AG08396 (cell line): ENCODE data around the gene PBOV1.

Source experiments
- DNase-seq: peaks from one replicate; pipeline ENCODE4 v3.0.0; 2012; ENCODE audit warnings: low spot score, mixed read lengths

The PBOV1 gene

DNA sequence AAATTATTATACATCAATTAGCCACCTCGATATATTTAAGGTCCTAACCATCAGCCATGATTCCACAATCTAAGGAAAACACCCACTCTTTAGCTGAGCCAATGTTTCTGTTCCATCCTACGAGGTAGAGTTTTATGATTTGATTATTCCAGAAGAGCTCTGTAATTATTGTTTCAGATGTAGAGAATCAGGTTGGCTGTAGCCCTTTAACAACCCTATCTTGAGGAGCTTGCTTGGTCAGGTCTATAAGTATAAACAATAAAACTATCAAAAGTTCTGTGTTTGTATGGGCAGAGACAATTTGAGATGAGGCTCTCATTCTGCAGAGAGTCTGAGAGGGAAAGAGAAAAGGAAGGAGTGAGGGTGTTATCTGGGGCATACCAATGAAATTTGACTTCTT lies at the start of gene PBOV1:
TSS of gene PBOV1 (minus strand) at position 43 of the 400 bp plus-strand sequence. CDS start 96 bp downstream, outside the sequence.
- DNase-seq = no peak

DNA sequence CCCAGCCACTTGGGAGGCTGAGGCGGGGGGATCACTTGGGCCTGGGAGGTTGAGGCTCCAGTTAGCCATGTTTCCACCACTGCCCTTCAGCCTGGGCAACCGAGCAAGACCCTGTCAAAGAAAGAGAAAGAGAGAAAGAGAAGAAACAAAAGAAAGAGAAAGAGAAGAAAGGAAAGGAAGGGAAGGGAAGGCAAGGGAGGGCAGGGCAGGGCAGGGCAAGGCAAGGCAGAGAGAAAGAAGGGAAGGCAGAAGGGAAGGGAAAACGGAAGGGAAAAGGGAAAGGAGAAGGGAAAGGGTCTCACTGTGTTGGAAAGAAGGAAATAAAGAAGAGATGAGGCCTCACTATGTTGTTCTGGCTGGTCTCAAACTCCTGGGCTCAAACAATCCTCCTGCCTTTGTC lies 47.8 kb upstream of the PBOV1 start:
- no peak for DNase-seq

DNA sequence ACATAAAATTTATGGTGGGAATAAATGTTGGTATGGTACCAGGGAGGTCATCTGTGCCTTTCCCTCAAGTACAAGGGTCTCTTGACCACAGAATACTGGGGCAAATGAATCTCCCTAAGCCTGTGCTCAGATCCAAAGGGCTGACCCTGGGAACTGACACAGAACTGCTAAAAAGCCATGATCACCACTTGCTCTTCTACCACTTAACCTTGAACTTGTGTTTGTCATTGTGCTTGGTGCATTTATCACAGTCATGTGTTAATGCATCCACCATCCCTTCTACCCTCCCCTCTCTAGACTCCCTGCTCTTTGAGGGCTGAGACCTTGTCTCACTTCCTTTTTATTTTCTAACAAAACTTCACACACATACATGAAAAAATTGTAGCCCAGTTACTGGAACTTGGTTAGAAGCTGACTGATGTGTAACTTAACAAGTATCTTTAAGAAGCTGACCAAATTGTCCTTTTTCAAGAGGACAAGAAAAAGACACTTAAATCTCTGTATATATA lies 46.1 kb upstream of the PBOV1 start:
- DNase-seq = no peak

DNA sequence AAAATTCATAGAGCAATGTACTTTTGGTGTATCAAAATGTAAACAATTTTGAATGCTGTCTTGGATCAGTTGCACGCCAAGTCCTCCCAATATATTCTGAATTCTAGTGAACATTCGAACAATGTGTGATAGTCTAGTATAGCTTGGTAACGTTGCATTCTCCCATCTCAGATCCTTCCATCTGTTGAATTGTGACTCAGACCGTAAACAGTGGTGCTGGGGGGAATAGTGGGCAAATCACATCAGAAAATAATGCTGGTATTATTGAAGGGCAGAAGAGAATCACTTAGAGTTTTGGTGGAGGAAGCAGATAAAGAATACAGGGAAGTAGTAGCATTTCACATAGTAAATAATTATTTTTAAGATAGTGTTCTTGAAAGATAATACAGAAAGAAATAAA lies 45.7 kb upstream of the PBOV1 start:
- no peak for DNase-seq

DNA sequence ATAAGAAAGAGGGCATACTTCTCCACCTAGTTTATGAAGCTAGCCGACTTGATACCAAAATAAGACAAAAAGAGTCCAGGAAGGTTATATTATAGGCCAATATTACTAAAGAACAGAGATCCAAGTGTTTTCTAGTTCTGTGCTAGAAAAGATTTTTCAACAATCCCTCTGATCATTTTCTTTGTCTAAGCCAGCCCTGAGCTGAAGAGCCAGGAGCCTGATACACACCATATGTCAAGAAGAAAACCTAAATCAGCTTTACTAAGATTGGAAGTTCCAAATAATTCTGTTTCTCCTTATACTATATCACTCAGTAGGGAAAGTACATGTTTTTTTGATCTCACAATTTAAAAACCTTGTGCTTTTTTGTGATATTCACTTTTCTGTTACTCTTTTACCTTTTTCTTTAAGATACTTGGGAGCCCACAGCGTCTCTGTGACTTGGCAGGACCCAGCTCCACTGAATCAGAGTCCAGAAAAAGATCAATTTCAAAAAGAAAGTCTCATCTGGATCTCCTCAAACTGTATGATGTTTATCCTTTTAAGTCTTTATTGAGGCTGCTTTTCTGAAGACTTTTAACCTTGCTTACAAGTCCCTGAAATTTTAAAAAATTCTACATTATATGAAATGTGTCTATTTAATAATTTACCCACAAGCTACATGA lies 43.0 kb upstream of the PBOV1 start:
- no peak for DNase-seq

DNA sequence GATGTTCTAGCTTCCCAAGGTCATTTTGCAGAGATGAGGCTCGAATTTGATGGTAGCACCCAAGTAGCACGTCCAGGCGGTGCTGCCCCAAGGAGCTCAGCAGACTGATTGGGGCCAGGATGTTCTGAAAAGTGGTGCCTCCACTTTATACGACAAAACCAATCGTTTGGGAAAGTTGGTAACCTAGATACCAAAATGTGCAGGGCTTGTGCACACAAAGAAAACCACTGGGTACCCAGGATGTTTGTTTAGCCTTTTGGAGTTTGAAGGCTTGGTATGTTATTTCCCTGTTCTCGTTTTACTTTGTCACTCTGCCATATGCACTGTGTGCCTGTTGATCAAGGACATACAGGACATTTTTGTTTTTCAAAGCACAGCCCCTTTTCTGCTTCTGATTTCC lies 40.7 kb upstream of the PBOV1 start:
- DNase-seq = no peak

DNA sequence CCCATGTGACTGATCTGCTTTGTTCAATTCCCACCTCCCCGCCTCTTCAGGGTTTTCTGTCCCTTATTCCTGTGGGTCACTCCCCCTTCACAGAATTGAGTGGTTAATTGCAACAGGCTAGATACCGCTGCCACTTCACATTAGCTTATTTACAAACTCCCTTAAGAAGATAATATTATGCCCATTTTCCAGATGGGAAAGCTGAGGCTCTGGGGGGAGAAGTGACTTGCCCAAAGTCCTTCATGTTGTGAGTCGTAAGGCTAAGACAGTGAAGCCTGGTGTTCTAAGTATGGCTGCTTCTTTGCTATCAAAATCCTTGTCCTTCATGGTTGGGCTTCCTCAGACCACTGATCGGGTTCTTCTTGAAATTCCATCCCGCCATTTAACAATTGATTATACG lies 39.9 kb upstream of the PBOV1 start:
- no peak for DNase-seq

DNA sequence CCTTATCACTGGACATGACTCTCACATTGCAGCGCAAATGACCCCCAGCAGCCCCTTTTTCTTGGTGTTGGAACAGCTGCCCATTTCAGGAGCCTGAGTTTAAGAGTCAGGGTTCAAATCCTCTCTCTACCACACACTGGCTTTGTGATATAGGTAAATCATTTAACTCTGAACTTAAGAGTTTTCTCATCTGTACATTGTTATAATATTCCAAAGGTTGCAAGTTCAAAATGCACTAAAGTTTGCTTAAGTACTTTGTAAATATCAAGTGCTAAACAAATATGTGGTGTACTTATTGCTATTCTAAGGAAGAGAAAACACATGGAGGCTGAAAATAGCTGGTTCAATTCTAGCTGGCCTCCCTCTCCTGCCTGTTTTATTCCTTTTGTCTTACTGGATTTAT lies 39.3 kb upstream of the PBOV1 start:
- no peak for DNase-seq

DNA sequence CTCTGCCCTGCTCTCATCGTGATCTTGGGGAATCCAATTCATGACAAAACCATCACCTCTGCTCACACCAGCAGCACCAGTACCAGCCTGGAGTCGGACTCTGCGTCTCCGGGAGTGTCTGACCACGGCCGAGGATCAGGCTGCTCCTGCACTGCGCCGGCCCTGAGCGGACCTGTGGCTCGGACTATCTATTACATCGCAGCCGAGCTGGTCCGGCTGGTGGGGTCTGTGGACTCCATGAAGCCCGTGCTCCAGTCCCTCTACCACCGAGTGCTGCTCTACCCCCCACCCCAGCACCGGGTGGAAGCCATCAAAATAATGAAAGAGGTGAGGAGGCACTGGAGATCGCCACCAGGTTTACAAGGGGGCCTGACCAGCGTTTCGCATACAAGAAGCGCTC lies 37.2 kb upstream of the PBOV1 start:
- no peak for DNase-seq

DNA sequence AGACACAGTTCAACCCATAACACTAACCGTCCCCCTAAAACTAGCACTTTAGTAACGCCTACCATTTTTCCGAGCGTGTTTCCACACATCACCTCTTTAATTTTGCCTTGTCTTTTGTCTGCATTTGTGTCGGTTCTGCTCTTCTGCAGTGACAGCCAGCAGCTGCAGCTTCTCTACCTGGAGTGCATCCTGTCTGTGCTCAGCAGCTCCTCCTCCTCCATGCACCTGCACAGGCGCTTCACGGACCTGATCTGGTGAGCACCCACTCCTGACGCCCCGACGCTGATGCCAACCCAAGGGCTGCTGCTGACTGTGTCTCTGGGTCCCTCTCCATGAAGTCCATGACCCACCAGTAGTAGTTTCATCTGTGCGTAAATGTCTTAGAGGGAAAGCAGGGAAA lies 35.4 kb upstream of the PBOV1 start:
- DNase-seq = no peak

DNA sequence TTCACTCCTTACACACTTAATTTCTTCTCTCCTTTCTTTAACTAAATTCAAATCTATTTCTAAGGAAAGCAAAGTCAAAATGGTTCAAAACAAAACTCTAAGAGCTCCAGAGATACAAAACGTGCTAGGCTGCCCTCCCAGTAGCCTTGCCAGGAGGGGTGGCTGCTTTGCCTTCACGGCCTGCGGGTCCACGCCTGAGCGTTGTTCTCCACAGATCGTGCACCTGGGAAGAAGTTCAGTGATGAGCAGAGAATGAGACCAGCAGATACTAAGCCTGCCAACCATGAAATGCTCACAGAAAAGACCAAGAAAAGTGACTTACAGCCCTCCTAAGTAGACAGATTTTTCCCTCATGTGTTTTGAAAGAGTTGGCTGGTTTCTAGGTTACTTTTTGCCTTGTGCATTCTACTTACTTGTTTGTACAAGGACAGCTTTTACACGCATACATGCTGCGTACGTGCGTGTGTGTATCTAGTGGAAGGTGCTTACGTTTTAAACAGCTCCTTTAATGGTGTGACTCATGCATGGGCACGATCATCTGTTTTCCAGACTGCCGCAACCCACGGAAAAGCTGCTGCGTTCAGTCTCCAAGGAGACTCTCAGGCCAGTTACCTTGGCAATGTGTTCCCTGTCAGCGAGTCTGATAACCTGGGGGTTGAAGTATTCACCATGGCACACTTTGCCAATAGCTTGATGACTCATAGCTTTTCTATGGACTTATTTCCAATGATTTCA lies 32.4 kb upstream of the PBOV1 start:
- DNase-seq = peak; percentile 41

DNA sequence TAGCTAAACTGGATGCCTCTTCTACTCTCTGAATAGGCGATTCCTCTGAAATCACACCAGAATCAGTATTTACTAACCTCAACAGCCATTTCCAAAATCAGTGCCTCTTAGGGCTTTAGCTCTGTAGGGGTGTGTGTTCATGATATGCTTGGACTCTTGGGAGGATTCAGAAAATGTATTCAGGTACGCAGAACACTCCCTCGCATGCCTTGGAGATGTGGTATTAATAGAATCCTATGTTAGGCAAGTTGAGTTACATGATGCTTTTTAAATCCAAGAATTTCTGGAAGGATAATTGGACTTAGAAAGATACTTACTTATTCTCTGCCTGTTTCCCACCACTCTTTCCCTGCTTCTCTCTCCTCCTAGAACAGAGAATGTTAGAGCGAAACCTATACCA lies 31.8 kb upstream of the PBOV1 start:
- no peak for DNase-seq

DNA sequence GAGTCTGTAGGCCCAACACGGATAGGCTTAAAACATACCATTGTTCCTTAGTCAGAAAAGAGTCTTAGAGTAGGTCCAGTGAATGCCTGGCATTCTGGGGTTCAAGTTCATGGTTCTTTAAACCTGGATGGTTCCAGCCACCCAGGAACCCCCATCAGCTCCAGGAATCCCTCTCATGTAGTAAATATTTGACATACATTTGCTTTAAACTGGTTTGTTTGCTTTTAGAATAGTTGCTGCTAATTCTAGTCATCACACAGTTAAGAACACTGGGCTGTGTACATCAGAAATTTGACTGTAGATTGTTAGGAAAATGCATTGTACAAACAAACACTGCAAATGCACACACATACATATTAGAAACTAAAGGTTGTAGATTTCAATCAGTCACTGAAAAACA lies 30.6 kb upstream of the PBOV1 start:
- no peak for DNase-seq

DNA sequence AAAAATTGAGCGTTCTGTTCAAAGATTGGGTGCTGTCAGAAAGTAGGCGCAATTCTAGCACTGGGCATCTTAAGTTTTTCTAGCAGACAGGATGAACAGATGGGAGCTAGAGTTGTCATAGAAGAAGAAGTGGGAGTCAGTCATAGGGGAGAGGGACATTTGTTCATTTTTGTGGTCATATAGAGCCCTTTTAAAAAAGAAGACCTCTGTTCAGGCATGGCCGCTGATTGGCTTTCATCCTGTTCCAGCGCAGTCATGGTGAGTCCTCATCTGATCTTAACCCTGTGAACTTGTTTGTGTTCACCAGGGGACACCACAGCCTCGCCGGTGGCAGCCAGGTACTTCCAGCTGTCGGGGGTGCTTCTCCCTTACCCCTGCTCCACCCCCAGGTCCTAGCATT lies 29.7 kb upstream of the PBOV1 start:
- no peak for DNase-seq

DNA sequence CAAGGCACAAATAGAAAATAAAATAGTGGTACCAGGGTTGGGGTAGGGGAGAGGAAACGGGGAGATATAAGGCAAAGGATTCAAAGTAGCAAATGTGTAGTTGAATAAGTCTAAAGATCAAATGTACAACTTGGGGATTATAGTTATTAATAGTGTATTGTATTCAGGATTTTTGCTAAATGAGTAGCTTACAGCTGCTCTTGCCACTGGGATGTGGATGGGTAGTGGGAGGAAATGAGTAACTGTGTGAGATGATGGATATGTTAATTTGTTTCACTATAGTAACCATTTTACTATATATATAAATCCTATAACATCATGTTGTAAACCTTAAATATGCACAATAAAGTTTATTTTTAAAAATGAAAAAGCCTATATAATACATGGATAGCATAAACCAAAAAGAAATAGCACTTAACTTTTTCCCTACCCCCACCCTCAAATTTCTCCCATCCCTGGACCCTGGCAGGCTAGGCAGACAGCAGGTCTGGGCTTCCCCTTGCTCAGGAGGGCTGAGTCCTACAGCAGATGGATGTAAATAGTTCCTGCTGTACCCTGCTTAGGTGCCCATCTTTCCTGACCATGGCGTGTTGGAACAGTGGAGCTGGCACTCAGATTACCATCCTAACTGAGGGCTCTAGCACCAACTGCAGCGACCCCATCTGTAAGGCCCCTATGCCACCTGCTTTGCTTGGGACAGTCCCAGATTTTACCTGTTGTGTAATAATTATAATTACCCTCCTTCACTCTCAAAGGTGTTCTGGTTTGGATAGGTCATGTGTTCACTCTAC lies 28.6 kb upstream of the PBOV1 start:
- DNase-seq = no peak

DNA sequence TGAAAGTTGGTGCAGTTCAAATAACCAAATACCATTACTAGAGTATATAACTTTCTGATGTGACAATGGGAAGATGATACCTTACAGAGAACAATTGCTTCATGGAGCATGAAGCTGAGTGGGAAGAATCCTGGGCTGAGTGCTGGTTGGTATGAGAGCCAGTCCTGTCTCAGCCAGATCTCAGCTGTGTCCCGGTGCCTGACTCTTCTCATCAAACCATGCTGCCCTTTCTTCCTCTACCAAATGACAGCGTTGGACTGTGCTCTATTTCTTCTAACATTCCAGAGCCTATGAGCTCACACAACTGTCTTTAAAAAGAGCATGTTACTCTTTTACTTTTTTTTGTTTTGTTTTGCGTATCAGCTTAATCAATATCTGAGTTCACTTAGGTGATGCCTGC lies 27.5 kb upstream of the PBOV1 start:
- DNase-seq = no peak

DNA sequence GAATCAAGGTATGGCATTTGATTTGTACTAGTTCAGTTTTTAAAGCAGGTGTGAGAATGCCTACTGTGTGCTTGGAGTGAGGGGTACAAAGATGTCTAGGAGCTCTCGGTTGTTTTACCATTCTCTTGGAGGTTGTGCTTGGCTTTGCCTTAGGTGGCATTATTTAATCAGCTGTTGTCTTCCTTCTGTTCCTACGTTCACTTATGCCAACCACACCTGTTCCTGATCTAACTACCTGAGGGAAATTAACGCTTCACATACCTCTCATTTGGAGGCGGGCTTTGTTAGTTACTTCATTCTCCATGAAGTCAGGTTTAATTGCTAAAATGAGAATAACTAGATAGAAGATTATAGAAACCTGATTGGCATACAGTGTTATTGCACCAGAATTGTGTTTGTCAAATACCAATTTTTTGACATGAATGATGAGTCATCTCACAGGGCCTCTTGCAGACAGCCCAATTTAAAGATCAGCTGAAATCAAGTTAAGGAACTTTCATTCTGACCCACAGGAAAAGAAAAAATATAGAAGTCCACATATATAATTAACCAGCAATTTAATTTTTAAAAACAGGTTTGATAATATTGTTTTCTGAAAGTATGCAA lies 24.8 kb upstream of the PBOV1 start:
- DNase-seq = no peak

DNA sequence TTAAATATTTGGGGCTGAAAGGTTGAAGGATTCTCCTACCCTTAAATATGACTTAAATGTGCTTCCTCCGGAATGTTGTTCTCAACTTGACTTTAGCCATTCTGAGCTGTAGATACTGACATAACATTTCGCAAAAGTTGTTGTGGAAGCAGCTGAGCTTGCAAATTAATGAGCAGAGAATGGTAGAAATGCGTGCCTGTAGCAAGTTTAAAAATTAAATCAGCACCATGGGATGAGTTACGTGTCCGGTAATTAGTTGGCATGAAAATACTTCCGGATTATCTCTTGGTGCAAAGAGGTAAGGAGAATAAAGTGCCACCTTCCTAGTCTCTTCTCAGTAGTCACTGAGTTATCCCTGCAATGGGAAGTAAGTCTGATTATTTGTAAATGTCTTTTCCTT lies 23.6 kb upstream of the PBOV1 start:
- DNase-seq = no peak

DNA sequence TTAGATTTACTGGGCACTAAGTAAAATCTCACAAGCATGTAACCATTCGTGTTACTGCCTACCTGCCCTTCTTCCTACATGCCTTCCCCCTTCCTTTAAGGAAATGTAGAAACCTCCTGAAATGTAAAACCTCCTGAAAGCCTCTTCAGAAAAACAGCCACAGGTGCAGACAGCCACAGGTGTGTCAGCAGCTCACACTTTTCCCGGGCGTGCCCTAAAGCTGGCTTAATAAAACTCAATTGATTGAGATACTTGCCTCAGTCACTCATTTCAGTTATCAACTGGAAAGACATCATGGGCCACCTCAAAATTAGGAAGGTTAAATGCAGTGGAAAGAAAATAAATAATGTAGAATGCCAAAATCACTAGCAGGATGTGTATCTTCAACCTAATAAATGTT lies 23.1 kb upstream of the PBOV1 start:
- DNase-seq = no peak

DNA sequence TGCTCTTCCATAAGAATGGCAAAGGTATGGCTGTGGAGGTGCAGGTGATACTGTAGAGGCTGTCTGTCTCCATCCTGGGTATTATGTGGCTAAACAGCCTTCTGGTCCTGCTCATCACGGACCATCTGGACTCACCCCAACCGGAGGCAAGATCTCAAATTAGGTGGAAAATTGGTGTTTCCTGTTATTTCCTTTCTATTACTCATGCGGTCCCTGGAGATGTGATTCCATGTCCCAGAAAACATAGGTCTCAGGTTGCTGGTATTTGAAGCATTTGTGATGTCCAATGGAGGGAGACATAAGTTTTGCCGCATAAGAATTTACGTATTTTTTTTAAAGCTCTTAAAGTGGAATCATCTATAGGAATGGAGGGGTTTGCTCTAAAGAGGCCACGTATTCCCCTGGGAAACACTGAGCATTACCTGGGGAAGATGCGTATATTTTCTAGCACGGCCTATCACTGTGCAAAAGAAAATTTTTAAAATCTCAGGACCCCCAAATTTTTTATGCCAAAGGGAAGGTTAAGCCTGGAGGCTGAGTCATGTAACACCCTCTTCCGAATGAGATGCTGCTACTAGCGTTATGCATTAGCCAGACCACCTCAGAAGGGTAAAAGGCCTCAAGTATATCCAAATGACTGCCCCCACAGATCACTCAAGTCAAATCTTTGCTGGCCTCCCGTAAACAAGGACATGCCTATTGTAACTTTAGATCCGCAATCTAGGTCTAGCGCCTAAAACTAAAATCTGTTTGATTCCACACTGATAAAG lies 22.4 kb upstream of the PBOV1 start:
- DNase-seq = no peak

DNA sequence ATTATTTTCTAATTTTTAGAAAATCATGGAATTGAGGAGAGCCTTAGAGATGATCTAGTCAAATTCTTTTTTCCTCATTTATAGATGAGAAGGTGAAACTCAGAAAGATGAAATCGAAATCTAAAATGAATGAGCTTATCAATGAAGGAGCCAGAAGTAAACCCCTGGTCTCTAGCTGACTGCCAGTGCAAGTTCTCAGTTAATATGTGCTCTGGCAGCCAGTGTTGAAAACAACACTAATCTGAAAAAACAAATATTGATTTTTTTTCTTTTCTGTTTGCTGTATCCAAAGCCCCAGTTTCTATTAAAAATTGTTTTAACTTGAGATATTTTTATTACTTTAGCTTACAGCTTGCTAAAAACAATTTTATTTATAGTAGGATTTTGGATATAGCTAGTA lies 21.5 kb upstream of the PBOV1 start:
- no peak for DNase-seq

DNA sequence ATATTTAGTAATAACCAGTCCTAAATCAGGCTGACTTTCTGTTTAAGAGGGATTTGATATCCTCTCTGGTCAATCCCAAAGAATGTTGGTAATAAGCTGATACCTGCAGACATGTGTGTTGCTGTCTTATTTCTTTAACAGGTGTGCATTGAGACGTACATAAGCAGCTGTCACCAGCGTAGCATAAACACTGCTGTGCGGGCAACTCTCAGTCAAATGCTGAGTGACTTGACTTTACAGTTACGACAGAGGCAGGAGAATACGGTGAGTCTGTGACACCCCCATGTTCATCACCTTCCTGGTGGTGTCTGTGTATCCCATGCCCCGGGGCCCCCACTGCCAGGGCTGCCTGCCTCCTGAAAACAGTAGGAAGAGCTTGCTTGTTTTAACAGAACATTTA lies 20.1 kb upstream of the PBOV1 start:
- DNase-seq = no peak
